ENCODE measurements around the gene B9D2.

GRCh38 chr19:41334793-41335192 lies 29.2 kb downstream of the B9D2 start:
- no peak for TF ChIP-seq EZH2 (IDR thresholded peaks at IDR 0.05; ENCODE audit: borderline replicate concordance, low read depth, low read length, severe bottlenecking)
- TF ChIP-seq CTCF (IDR thresholded peaks at IDR 0.05; ENCODE audit: borderline replicate concordance, extremely low read depth, low read length, poor library complexity, severe bottlenecking) = no peak
